Measurements from ENCODE around the gene LGALS3BP.

LGALS3BP gene

DNA sequence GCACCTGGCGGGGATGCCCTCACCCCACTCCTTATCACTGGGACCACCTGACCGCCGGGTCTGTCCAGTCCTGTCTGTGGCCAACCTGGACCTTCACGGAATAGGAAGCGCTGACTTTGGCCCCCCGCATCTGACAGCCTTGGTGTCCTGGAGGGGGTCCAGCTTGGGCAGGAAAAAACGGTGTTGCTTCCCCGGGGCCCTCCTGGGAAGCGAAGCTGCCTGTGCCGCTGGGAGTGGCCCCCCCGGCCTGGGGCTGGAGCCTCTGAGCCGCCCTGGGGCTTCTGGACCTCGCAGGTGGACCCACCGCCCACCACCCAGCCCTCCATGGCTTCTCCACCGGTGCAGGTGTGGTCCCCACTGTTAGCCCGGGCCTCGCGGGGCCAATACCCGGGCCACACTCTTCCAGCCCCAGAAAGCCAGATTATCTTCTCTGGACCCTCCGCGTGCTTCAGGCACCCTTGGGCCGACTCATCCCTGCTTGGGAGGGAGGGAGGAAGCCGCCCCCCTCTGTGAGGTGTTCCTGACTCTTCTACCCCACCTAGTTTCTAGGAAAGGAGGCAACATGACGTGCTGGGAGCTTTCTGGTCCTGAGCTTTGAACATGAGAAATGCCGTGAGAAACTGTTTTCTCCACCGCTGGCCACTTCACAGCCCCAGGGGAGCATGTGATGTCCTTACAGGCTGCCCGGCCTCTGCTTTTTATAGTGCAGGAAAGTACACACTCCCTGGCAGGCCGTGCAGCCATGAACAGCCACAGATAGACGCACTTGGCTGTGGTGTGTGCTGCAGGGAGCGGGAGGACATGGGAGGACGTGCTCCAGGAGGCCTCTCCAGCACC, 45.4 kb upstream of the LGALS3BP start:
- H3K27ac ChIP-seq: peak overlapping the region; percentile 93
- TF ChIP-seq, protein P1, sequence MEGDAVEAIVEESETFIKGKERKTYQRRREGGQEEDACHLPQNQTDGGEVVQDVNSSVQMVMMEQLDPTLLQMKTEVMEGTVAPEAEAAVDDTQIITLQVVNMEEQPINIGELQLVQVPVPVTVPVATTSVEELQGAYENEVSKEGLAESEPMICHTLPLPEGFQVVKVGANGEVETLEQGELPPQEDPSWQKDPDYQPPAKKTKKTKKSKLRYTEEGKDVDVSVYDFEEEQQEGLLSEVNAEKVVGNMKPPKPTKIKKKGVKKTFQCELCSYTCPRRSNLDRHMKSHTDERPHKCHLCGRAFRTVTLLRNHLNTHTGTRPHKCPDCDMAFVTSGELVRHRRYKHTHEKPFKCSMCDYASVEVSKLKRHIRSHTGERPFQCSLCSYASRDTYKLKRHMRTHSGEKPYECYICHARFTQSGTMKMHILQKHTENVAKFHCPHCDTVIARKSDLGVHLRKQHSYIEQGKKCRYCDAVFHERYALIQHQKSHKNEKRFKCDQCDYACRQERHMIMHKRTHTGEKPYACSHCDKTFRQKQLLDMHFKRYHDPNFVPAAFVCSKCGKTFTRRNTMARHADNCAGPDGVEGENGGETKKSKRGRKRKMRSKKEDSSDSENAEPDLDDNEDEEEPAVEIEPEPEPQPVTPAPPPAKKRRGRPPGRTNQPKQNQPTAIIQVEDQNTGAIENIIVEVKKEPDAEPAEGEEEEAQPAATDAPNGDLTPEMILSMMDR (conservative IDR thresholded peaks at IDR 0.05): no peak

DNA sequence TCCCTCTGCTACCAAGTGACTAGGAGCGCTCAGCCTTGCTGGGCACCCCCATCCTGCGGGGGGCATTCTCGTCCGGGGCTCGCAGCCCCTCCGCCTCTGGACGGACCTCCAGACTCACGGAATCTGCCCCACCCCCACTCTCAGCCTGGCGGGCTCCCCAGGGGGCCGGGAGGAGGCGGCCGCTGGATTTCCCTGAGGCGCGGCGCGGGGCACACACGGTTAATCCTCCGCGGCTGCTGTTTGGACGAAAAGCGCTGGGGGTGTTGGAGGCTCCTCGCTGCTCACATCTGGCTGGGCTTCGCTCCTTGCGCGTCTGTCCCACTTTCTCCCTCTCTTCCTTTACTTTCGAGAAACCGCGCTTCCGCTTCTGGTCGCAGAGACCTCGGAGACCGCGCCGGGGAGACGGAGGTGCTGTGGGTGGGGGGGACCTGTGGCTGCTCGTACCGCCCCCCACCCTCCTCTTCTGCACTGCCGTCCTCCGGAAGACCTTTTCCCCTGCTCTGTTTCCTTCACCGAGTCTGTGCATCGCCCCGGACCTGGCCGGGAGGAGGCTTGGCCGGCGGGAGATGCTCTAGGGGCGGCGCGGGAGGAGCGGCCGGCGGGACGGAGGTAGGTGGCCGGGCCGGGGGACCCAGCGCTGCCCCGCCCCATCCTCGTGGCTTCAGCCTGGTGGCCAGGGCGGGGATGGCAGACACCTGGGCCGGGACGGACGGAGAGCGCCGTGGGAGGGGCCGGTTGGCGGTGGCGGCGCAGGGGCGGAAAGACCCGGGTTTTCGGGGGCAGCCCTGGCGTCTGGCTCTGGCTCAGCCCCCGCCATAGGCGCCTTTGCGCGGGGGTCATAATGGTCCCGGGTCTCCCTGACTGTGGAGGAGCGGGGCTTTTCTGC, 44.4 kb upstream of the LGALS3BP start, which contains the start of gene C1QTNF1:
Gene C1QTNF1 (plus strand): TSS at position 284 of the 886 bp plus-strand sequence. CDS start 19,800 bp downstream, outside the sequence.
- H3K27ac ChIP-seq: peak within 1 kb of the TSS; percentile 93
- TF ChIP-seq, protein P1 (conservative IDR thresholded peaks at IDR 0.05): peak; percentile 72

DNA sequence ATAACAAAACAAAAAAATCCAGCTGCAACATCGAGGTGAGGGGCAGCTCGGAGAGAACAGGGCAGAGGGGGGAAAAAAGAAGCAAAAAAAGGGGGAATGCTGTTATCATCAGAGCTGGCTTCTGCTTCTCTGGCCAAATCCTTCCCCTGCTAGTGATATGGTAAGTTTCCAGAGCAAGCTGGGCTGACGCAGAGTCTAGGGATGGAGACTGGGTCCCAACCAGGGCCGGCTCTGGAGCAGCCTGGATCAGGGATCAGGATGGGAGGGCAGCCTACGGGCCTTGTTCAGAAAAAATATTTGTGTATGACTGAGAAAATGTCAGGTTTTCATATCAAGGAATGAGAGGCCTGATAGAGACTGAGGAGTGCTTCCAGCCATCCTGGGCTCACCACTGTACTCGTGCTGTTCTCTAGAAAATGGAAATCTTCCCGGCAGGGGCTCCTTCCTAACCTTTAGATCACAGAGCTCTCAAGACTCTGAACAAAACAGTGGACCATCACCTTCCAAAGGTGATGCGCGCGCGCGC, 43.5 kb upstream of the LGALS3BP start:
- peak overlapping the region; percentile 93 for H3K27ac ChIP-seq
- TF ChIP-seq, protein P1 (conservative IDR thresholded peaks at IDR 0.05): no peak

DNA sequence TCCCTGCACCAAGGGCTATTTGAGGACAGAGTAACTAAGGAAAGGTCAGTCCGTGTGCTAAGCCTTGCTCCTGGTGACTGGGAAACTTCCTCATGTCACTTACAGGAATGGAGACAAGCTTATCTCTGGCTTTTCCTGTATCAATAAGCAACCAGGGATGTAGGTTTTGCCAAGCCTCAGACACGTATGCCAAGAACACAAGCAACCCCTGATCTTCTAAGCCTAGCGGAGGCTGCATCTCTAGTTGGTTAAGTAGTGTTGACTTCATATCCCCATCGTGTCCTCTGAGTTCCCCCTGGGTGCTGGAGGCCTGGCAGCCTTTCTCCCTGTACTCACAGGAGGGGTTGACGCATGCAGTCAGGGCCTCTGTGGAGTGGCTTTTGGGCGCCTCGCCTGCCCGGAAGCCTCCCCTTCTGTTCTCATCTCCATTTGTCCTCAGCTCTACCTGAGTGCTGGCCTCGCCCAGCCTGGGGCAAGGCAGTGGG, 42.8 kb upstream of the LGALS3BP start:
- TF ChIP-seq, protein P1 (conservative IDR thresholded peaks at IDR 0.05): no peak
- H3K27ac ChIP-seq: peak overlapping the region; percentile 93

DNA sequence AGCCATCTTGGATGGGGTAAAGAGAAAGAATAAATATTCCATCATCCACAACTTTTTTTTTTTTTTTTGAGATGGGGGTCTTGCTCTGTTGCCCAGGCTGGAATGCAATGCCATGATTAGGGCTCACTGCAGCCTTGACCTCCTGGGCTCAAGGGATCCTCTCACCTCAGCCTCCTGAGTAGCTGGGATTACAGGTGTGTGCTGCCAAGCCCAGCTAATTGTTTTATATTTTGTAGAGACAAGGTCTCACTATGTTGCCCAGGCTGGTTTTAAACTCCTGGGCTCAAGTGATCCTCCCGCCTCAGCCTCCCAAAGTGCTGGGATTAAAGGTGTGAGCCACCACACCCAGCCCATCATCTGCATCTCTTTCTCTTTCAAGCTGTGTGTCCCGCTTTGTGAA, 42.2 kb upstream of the LGALS3BP start:
- peak overlapping the region; percentile 93 for H3K27ac ChIP-seq

DNA sequence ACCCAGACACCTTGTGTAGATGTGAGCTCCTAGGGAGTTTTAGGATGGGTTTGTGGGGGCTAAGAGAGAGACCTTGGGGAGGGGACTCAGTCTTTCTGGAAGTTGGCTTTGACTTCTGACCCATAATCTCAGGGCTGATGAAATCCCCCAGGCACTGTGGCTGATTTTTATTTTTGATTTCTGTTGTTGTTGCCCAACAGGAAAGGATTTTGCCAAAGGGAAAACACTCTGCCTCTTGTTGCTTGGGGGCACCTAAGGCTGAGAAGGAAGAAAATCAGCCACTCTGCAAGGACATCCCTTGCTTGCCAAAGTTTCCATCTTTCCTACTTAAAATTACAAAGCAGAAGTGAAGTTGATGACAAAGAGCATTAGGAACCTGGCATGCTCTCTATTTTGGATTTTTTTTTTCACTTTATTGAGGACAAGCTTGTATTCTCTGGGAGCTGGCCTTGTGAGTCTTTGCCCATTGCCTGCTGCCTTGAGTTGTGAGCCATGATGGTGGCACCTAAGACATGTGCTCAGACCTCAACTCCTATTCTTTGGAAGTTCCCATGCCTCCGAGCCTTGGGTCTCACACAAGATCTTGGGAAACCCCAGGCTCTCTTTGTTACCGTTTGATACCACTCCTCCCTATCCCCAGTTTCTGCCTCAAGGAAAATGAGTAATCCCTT, 41.0 kb upstream of the LGALS3BP start:
- peak overlapping the region; percentile 93 for H3K27ac ChIP-seq
- TF ChIP-seq, protein P1 (conservative IDR thresholded peaks at IDR 0.05): no peak

All from VCaP (cell line).